Right renal cortex interstitium (tissue), 3 donors: ENCODE measurements around the gene RNF144B. TPM values are rescaled to one million over a fixed set of nuclear protein-coding genes. Genes with fewer than 3 reads are reported as not detected.
"Not testable (repeated sequence)": the region's sequence is repeated elsewhere in the genome, so short reads cannot be mapped to it uniquely, and the experiment has no call there.

Experiments
- DNase-seq, 3 donors: peaks; one replicate each; pipeline ENCODE4 v3.0.0-alpha.2; 2013; ENCODE audit warnings: low read depth in 3 of 3, low spot score in 2 of 3
- polyA plus RNA-seq, 3 donors: library from polyadenylated mRNA; unstranded; fragments of 120-200 nt; gene quantifications; one replicate each; pipeline ENCODE4 v1.2.1, GENCODE V29; 2013; ENCODE audit not compliant: insufficient read length in 3 of 3

RNF144B gene
- polyA plus RNA-seq, 3 donors, result 18.4 to 18.9 (median 18.9) TPM

- no peak for DNase-seq
Measured at GRCh38 chr6:18405477-18406293, 18.5 kb downstream of the RNF144B start.

- DNase-seq, result no peak
Measured at GRCh38 chr6:18406955-18407749, 20.0 kb downstream of the RNF144B start.

GRCh38 chr6:18409602-18410001 lies 22.5 kb downstream of the RNF144B start:
- DNase-seq, result not testable (repeated sequence)

GRCh38 chr6:18410412-18410811 lies 23.3 kb downstream of the RNF144B start:
- no peak for DNase-seq

- no peak for DNase-seq
Measured at GRCh38 chr6:18412068-18412467, 24.9 kb downstream of the RNF144B start.

- no peak for DNase-seq
Measured at GRCh38 chr6:18412644-18413043, 25.5 kb downstream of the RNF144B start.

GRCh38 chr6:18413381-18413780 lies 26.2 kb downstream of the RNF144B start:
- no peak for DNase-seq

- no peak for DNase-seq
Measured at GRCh38 chr6:18414116-18414515, 27.0 kb downstream of the RNF144B start.

GRCh38 chr6:18415207-18415606 lies 28.1 kb downstream of the RNF144B start:
- no peak for DNase-seq

- no peak for DNase-seq
Measured at GRCh38 chr6:18415671-18416340, 28.7 kb downstream of the RNF144B start.

- no peak for DNase-seq
Measured at GRCh38 chr6:18416341-18416679, 29.2 kb downstream of the RNF144B start.

- no peak for DNase-seq
Measured at GRCh38 chr6:18420328-18420727, 33.2 kb downstream of the RNF144B start.

- no peak for DNase-seq
Measured at GRCh38 chr6:18422136-18422535, 35.0 kb downstream of the RNF144B start.

GRCh38 chr6:18423426-18423825 lies 36.3 kb downstream of the RNF144B start:
- DNase-seq, result no peak

GRCh38 chr6:18424201-18424600 lies 37.1 kb downstream of the RNF144B start:
- no peak for DNase-seq

- no peak for DNase-seq
Measured at GRCh38 chr6:18425218-18425617, 38.1 kb downstream of the RNF144B start.

- DNase-seq, result no peak
Measured at GRCh38 chr6:18427296-18427695, 40.1 kb downstream of the RNF144B start.

- DNase-seq, result no peak
Measured at GRCh38 chr6:18429655-18430297, 42.6 kb downstream of the RNF144B start.

GRCh38 chr6:18431581-18431980 lies 44.4 kb downstream of the RNF144B start:
- DNase-seq, result no peak

- no peak for DNase-seq
Measured at GRCh38 chr6:18432180-18432579, 45.0 kb downstream of the RNF144B start.

GRCh38 chr6:18432619-18433018 lies 45.5 kb downstream of the RNF144B start:
- no peak for DNase-seq
